Skeletal muscle tissue (tissue), 4 donors: ENCODE measurements around the gene ANXA4. TPM values are rescaled to one million over a fixed set of nuclear protein-coding genes. Genes with fewer than 3 reads are reported as not detected.
A peak's percentile ranks its signal among the peaks of the same experiment; 100 is the strongest.

Experiments used
- H3K27ac ChIP-seq: one replicate; pipeline ENCODE4 v1.7.0; 2013; ENCODE audit warnings: mild to moderate bottlenecking, low read depth, low read length, inconsistent platforms
- H3K27me3 ChIP-seq, 3 donors: one replicate each; pipeline ENCODE4 v1.7.0; 2013; ENCODE audit warnings: low read length in 3 of 3; ENCODE audit not compliant: control insufficient read depth in 3 of 3, insufficient read depth in 3 of 3
- H3K36me3 ChIP-seq, 3 donors: one replicate each; pipeline ENCODE4 v1.7.0; 2013; ENCODE audit warnings: low read length in 3 of 3; ENCODE audit not compliant: control insufficient read depth in 3 of 3, insufficient read depth in 3 of 3
- H3K4me1 ChIP-seq, 3 donors: one replicate each; pipeline ENCODE4 v1.7.0; 2013; ENCODE audit warnings: low read length in 3 of 3, mild to moderate bottlenecking in 3 of 3; ENCODE audit not compliant: control insufficient read depth in 3 of 3, insufficient read depth in 3 of 3
- H3K4me3 ChIP-seq, 3 donors: one replicate each; pipeline ENCODE4 v1.7.0; 2013; ENCODE audit warnings: low read length in 3 of 3
- H3K9ac ChIP-seq, 3 donors: one replicate each; pipeline ENCODE4 v1.7.0; 2013; ENCODE audit warnings: low read length in 3 of 3, mild to moderate bottlenecking in 3 of 3, moderate library complexity in 2 of 3, low read depth in 1 of 3
- H3K9me3 ChIP-seq, 3 donors: one replicate each; pipeline ENCODE4 v1.7.0; 2013; ENCODE audit warnings: low read length in 3 of 3; ENCODE audit not compliant: control insufficient read depth in 3 of 3
- total RNA-seq: library from RNA; depleted of rRNA; stranded (reverse); fragments of >200 nt; gene quantifications from one replicate; pipeline ENCODE4 v1.2.3, GENCODE V29; 2014
- donor health status: Osteomylitis.

ANXA4 gene
- total RNA-seq, 1 donor from 2014 or later: 18.8 TPM

DNA sequence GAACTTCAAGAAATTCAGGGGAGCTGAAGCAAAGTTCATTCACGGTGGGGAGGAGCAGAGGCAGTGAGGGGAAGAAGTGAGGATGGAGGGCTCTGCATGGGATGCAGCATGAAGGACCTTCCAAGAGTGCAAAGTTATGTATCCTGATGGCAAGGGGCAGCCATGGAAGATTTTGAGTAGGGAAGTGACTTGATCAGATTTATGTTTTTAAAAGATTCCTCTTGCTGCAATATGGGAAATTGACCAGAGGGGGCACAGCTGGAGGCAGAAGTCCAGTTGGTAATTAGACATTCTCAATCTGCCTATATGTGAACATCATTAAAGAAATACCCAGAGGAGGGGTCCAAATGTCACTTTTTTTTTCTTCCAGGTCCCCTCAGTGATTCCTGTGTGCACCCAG, 21.5 kb upstream of the ANXA4 start:
- no peaks in the 10 kb centered on the region for H3K27me3 ChIP-seq
- no peaks in the 10 kb centered on the region for H3K9me3 ChIP-seq
- no peak overlapping the region for H3K4me3 ChIP-seq
- peaks cover 0 to 3% (median 0%) of the 10 kb centered on the region in 3 donors for H3K4me1 ChIP-seq
- no peak overlapping the region for H3K27ac ChIP-seq
- no peak overlapping the region for H3K9ac ChIP-seq
- no peaks in the 10 kb centered on the region for H3K36me3 ChIP-seq

- no peak overlapping the region for H3K4me3 ChIP-seq
- no peak overlapping the region for H3K9ac ChIP-seq
- no peaks in the 10 kb centered on the region for H3K27me3 ChIP-seq
- H3K4me1 ChIP-seq: peaks cover 0 to 3% (median 0%) of the 10 kb centered on the region in 3 donors
- no peak overlapping the region for H3K27ac ChIP-seq
- no peaks in the 10 kb centered on the region for H3K9me3 ChIP-seq
- no peaks in the 10 kb centered on the region for H3K36me3 ChIP-seq
These were observed 20.9 kb upstream of the ANXA4 start for GRCh38 chr2:69721022-69721421.

DNA sequence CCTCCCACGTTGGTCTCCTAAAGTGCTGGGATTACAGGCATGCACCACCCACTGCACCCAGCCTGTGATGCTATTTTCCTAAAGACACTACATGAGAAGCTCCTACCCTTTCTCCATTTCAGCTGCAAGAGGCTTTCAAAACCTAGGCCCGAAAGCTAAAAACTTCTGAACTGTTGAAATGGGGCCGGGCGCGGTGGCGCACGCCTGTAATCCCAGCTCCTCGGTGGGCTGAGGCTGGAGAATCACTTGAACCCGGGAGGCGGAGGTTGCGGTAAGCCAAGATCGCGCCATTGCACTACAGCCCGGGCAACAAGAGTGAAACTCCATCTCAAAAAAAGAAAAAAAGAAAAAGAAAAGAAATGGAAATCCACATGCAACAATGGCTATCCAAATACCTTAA, 18.1 kb upstream of the ANXA4 start:
- H3K27me3 ChIP-seq: no peaks in the 10 kb centered on the region
- no peak overlapping the region for H3K4me3 ChIP-seq
- no peaks in the 10 kb centered on the region for H3K36me3 ChIP-seq
- H3K4me1 ChIP-seq: peaks cover 0 to 3% (median 0%) of the 10 kb centered on the region in 3 donors
- no peak overlapping the region for H3K27ac ChIP-seq
- H3K9me3 ChIP-seq: no peaks in the 10 kb centered on the region
- no peak overlapping the region for H3K9ac ChIP-seq

DNA sequence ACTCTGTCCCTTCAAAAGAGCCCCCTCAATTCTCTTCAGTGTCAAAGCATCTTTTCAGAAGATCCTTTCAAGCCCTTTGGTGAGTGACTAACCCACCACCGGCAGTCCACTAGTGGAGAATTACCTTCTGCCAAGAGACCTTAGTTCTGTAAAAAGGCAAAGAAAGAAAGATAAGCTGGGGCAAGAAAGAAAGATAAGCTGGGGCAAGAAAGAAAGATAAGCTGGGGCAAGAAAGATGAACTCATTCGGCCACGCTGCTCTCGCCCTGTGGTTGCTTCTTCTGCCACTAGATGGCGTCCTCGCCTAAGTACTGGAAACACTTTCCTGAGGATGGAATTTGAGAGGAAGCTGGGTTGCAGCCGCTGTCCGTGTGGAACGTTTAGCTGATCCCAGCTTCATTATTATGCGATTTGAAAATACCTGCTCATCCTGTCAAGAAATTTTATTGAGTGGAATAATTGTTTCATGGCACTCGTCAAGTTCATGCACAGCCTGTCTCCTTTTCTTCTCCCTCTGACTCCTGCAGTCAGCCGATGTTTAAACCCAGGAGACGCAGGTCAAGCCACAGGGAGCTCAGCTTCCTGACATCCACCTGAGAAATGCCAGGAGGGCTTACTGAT, 17.3 kb upstream of the ANXA4 start:
- Histone ChIP-seq H3K4me3 (peak overlapping the region; percentile 24 to 67 (median 61)), H3K9ac (peak overlapping the region in 1 of 3 donors; percentile 17), H3K36me3 (no peaks in the 10 kb centered on the region), H3K9me3 (no peaks in the 10 kb centered on the region), H3K27me3 (no peaks in the 10 kb centered on the region), H3K27ac (no peak overlapping the region), H3K4me1 (peaks cover 0 to 8% (median 6%) of the 10 kb centered on the region in 3 donors)

DNA sequence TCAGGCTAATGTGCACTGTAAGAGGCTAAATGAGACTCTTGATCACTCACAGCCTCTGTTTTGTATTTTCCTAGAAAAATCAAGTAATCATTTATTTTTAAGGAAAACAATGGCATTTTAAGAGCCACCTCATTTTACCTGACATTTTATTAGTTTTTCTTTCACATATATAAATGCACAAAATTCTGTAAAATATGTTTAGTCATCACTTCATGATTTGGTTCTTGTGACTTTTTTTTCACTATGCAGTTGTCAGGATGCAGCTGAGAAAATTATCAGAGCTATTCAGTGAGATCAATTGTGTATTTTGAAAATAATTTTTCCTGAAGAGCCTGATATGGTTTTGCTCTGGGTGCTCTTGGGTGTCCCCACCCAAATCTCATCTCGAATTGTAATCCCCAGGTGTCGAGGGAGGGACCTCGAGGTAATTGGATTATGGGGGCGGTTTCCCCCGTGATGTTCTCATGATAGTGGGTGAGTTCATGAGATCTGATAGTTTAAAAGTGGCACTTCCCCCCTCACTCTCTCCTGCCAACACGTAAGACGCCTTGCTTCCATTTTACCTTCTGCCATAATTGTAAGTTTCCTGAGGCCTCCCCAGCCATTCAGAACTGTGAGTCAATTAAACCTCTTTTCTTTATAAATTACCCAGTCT, 16.1 kb upstream of the ANXA4 start:
- Histone ChIP-seq H3K27me3 (no peaks in the 10 kb centered on the region), H3K4me3 (no peak overlapping the region), H3K4me1 (peaks cover 0 to 8% (median 6%) of the 10 kb centered on the region in 3 donors), H3K36me3 (no peaks in the 10 kb centered on the region), H3K9ac (no peak overlapping the region), H3K27ac (no peak overlapping the region), H3K9me3 (no peaks in the 10 kb centered on the region)

DNA sequence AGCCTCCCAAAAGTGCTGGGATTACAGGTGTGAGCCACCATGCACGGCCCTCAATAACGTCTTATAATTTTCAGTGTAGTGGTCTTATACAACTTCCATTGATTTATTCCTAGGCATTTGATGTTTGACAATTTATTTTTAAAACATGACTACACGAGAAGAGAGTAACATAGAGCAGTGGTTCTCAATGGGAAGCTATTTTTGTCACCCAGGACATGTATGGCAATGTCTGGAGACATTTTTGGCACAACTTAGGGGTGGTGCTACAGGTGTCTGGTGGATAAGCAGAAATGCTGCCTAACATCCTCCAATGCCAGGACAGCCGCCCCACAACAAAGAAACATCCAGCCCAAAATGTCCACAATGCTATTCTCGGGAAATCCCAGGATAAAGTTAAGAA, 12.7 kb upstream of the ANXA4 start:
- Histone ChIP-seq H3K4me3 (no peak overlapping the region), H3K36me3 (no peaks in the 10 kb centered on the region), H3K4me1 (peaks cover 0 to 12% (median 6%) of the 10 kb centered on the region in 3 donors), H3K27ac (no peak overlapping the region), H3K27me3 (no peaks in the 10 kb centered on the region), H3K9ac (no peak overlapping the region), H3K9me3 (no peaks in the 10 kb centered on the region)

- H3K9me3 ChIP-seq: no peaks in the 10 kb centered on the region
- H3K36me3 ChIP-seq: no peaks in the 10 kb centered on the region
- peaks cover 0 to 12% (median 6%) of the 10 kb centered on the region in 3 donors for H3K4me1 ChIP-seq
- no peak overlapping the region for H3K9ac ChIP-seq
- no peak overlapping the region for H3K4me3 ChIP-seq
- H3K27me3 ChIP-seq: no peaks in the 10 kb centered on the region
- H3K27ac ChIP-seq: no peak overlapping the region
These were observed 12.2 kb upstream of the ANXA4 start for GRCh38 chr2:69729781-69730180.

- Histone ChIP-seq H3K9me3 (no peaks in the 10 kb centered on the region), H3K9ac (no peak overlapping the region), H3K36me3 (no peaks in the 10 kb centered on the region), H3K4me3 (no peak overlapping the region), H3K27ac (no peak overlapping the region), H3K27me3 (no peaks in the 10 kb centered on the region), H3K4me1 (peaks cover 0 to 9% (median 6%) of the 10 kb centered on the region in 3 donors)
These were observed 10.6 kb upstream of the ANXA4 start for GRCh38 chr2:69731147-69731970.

- H3K27ac ChIP-seq: no peak overlapping the region
- no peaks in the 10 kb centered on the region for H3K27me3 ChIP-seq
- H3K9ac ChIP-seq: no peak overlapping the region
- H3K4me1 ChIP-seq: peaks cover 0 to 9% (median 6%) of the 10 kb centered on the region in 3 donors
- H3K36me3 ChIP-seq: no peaks in the 10 kb centered on the region
- H3K9me3 ChIP-seq: no peaks in the 10 kb centered on the region
- no peak overlapping the region for H3K4me3 ChIP-seq
These were observed 8.4 kb upstream of the ANXA4 start for GRCh38 chr2:69733342-69734034.
